ENCODE results near the gene BMP8B. TPM values are rescaled to one million over a fixed set of nuclear protein-coding genes. Genes with fewer than 3 reads are reported as not detected.

The BMP8B gene
- total and polyA plus RNA-seq, 2 of the 8 experiments (the other 6 are each of a cell fraction or from before 2014, with no cell fraction given) = 0.37 to 0.50 TPM

DNA sequence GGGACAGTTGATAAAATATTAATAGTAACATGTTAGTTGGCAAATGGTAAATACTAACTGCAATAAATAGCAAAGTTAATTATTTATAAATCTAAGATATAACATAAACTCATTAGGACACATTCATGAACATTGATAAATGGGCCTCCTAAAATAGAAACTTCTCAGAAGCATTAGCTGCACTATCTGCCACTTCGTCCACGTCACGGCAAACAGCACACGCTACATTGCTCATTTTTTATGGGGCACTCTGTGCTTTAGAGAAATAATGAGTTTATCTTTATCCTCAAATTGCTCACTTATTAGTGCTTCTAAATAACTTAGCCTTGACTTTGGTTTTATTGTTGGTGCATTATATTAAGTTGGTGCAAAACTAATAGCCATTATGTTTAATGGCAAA lies 81.2 kb downstream of the BMP8B start:
- no peak overlapping the region for H3K14ac ChIP-seq (ENCODE audit: insufficient read length)
- H3K4ac ChIP-seq (replicated peaks; ENCODE audit: insufficient read length, low read depth, low read length) = no peak overlapping the region
- no peak overlapping the region for H2BK20ac ChIP-seq (ENCODE audit: low read length)
- H2BK12ac ChIP-seq (ENCODE audit: low read depth, low read length) = no peak overlapping the region
- no peak overlapping the region for H3K56ac ChIP-seq (replicated peaks; ENCODE audit: insufficient read length, low read depth, low read length)
- no peaks in the 10 kb centered on the region for H3K36me3 ChIP-seq (ENCODE audit: control insufficient read depth in 2 of 4, insufficient read depth in 4 of 4, low read length in 3 of 4)
- H3K4me3 ChIP-seq (ENCODE audit: extremely low read depth in 1 of 4, insufficient read depth in 2 of 4, low read depth in 3 of 4, low read length in 4 of 4) = no peak overlapping the region
- no peak overlapping the region for H3K23ac ChIP-seq (ENCODE audit: insufficient read length)
- no peak overlapping the region for H4K5ac ChIP-seq (ENCODE audit: insufficient read length, low read depth, low read length)
- H2BK120ac ChIP-seq (replicated peaks; ENCODE audit: low read depth, low read length) = no peak overlapping the region
- H3K9me3 ChIP-seq (ENCODE audit: insufficient read depth in 2 of 2, low read depth in 1 of 2, low read length in 1 of 2) = no peaks in the 10 kb centered on the region
- H3K4me2 ChIP-seq (ENCODE audit: insufficient read depth in 1 of 2, low read depth in 2 of 2, low read length in 2 of 2) = no peak overlapping the region
- H3K27me3 ChIP-seq (replicated peaks in 1 of 4; ENCODE audit: control insufficient read depth in 3 of 4, extremely low read depth in 1 of 4, insufficient read depth in 3 of 4, low read length in 3 of 4) = peaks cover 65 to 99% (median 90%) of the 10 kb centered on the region in 4 experiments
- H3K79me1 ChIP-seq (ENCODE audit: low read depth, low read length) = no peaks in the 10 kb centered on the region
- peaks cover 9 to 19% of the 10 kb centered on the region in 2 experiments for H4K20me1 ChIP-seq (replicated peaks in 1 of 2; ENCODE audit: control insufficient read depth in 1 of 2, insufficient read depth in 2 of 2, low read length in 2 of 2)
- peaks cover 3 to 14% (median 4%) of the 10 kb centered on the region in 4 experiments; a peak in 5 of 7 replicates for H3K4me1 ChIP-seq (replicated peaks in 1 of 4; ENCODE audit: control insufficient read depth in 3 of 4, insufficient read depth in 4 of 4, low read length in 3 of 4)
- DNase-seq (ENCODE audit: low read depth in 1 of 2, low spot score in 2 of 2) (no peak), FAIRE-seq (no peak)
- no peak overlapping the region for H2BK5ac ChIP-seq (ENCODE audit: low read depth, low read length)
- H4K91ac ChIP-seq (replicated peaks; ENCODE audit: insufficient read length, low read length) = no peak overlapping the region
- no peak overlapping the region for H2BK15ac ChIP-seq (ENCODE audit: low read length)
- H3K27ac ChIP-seq (ENCODE audit: low read depth, low read length) = no peak overlapping the region
- H3K79me2 ChIP-seq (ENCODE audit: control insufficient read depth in 1 of 2, insufficient read depth in 2 of 2, low read length in 2 of 2) = no peaks in the 10 kb centered on the region
- H3K9ac ChIP-seq (replicated peaks in 1 of 4; ENCODE audit: extremely low read depth in 1 of 4, low read depth in 3 of 4, low read length in 3 of 4) = no peak overlapping the region
- H2AK5ac ChIP-seq (ENCODE audit: low read depth, low read length) = no peak overlapping the region
- H4K8ac ChIP-seq (ENCODE audit: extremely low read depth, insufficient read depth, low read length) = no peak overlapping the region
- ChIA-PET POLR2A (ENCODE audit: partially characterized antibody) (no interaction called here), CTCF (ENCODE audit: partially characterized antibody) (interaction anchor here (3.2 to 8.6 kb wide), 2 partner anchors 13 to 49 kb away, joined by 11 to 46 read pairs; no protein-coding TSS in a partner anchor)
- no peak overlapping the region for H2AFZ ChIP-seq (ENCODE audit: low read length)
- no peak overlapping the region for H3K18ac ChIP-seq (ENCODE audit: extremely low read depth, low read length)
- 92% methylated on average over 4 of the region's 4 CpGs; no CpG with 5 or more reads in 1 of the 2 experiments for WGBS, 2 experiments (ENCODE audit: extremely low coverage in 1 of 2, insufficient coverage in 1 of 2, insufficient read length in 1 of 2, insufficient replicate concordance in 2 of 2, low coverage in 1 of 2, low lambda C conversion rate in 2 of 2, missing lambda C conversion rate in 1 of 2)
- H3K23me2 ChIP-seq (ENCODE audit: low read depth, low read length) = no peaks in the 10 kb centered on the region
- TF ChIP-seq EGR1 (IDR thresholded peaks at IDR 0.05; ENCODE audit: borderline replicate concordance, low read depth, low read length) = no peak
- no peak for TF ChIP-seq NRF1 (IDR thresholded peaks at IDR 0.05; ENCODE audit: low read depth, low read length)
- no peak for TF ChIP-seq SAP30 (IDR thresholded peaks at IDR 0.05; ENCODE audit: insufficient read depth, insufficient replicate concordance, low read length)
- no peak for TF ChIP-seq POLR2AphosphoS5 (IDR thresholded peaks at IDR 0.05; ENCODE audit: low read depth, low read length)
- TF ChIP-seq SRF (IDR thresholded peaks at IDR 0.05; ENCODE audit: low read depth, low read length) = no peak
- TF ChIP-seq, protein P1, sequence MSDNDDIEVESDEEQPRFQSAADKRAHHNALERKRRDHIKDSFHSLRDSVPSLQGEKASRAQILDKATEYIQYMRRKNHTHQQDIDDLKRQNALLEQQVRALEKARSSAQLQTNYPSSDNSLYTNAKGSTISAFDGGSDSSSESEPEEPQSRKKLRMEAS (IDR thresholded peaks at IDR 0.05) = no peak
- TF ChIP-seq TBP (IDR thresholded peaks at IDR 0.05; ENCODE audit: low read depth, low read length) = no peak
- no peak for TF ChIP-seq BACH1 (IDR thresholded peaks at IDR 0.05; ENCODE audit: low read length)
- TF ChIP-seq CTBP2 (IDR thresholded peaks at IDR 0.05; ENCODE audit: borderline replicate concordance, insufficient read depth, insufficient read length, low read length) = no peak
- no peak for TF ChIP-seq RFX5 (IDR thresholded peaks at IDR 0.05; ENCODE audit: borderline replicate concordance, low read depth, low read length)
- TF ChIP-seq GABPA (IDR thresholded peaks at IDR 0.05; ENCODE audit: borderline replicate concordance, insufficient read depth, low read length) = no peak
- TF ChIP-seq RAD21 (IDR thresholded peaks at IDR 0.05 in 1 of 2, conservative IDR thresholded peaks at IDR 0.05 in 1 of 2; ENCODE audit: low read depth in 2 of 2, low read length in 2 of 2) = no peak
- TF ChIP-seq SP1 (IDR thresholded peaks at IDR 0.05; ENCODE audit: low read depth, low read length) = no peak
- TF ChIP-seq RXRA (IDR thresholded peaks at IDR 0.05; ENCODE audit: insufficient read depth, low read depth, low read length) = no peak
- TF ChIP-seq CREB1 (IDR thresholded peaks at IDR 0.05) = no peak
